ENCODE results near the gene ATG7. TPM values are rescaled to one million over a fixed set of nuclear protein-coding genes. Genes with fewer than 3 reads are reported as not detected.

The ATG7 gene
- total RNA-seq, 3 donors from 2014 or later (not counting 1 experiment from before 2014, with no cell fraction given): 55.3 to 72.9 (median 68.6) TPM

DNA sequence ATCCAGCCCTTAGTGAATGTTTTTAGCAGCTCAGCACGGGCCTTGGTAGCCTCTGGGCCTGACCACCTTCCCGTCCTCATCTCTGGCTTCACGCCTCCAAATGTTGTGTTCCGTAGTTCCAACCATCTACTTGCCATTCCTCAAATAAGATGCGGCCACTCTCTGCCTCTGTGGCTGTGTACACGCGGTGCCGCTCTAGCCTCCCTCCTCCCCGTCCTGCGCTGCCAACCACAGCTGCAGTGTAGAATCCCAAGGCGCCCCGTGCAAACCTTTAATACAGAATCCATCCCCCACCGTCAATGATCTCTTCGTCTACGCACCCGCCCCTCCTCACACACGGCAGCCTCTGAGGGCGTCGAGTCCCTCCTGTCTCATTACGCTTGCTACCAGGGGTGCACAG, 294.3 kb downstream of the ATG7 start:
- no peak for TF ChIP-seq CTCF (IDR thresholded peaks at IDR 0.05)
- Mint-ChIP-seq H3K9me3 (no peaks in the 10 kb centered on the region), H3K27me3 (ENCODE audit: low read depth in 2 of 2) (no peaks in the 10 kb centered on the region), H3K4me1 (peaks cover 35 to 45% of the 10 kb centered on the region in 2 donors), H3K4me3 (no peak overlapping the region), H3K36me3 (no peaks in the 10 kb centered on the region), H3K27ac (peak overlapping the region in 1 of 2 donors; percentile 39)
- intact Hi-C loops (cut with micrococcal nuclease): no loop called here
- Histone ChIP-seq H3K27me3 (ENCODE audit: control insufficient read depth, insufficient read depth, low read length) (no peaks in the 10 kb centered on the region), H3K4me3 (ENCODE audit: low read length) (no peak overlapping the region), H3K4me1 (ENCODE audit: control insufficient read depth, insufficient read depth, low read length) (peaks cover 9% of the 10 kb centered on the region), H3K27ac (ENCODE audit: low read length) (no peak overlapping the region), H3K36me3 (ENCODE audit: control insufficient read depth, insufficient read depth, low read length) (peaks cover 41% of the 10 kb centered on the region), H3K9me3 (ENCODE audit: control insufficient read depth, insufficient read depth, low read length) (no peaks in the 10 kb centered on the region)
- 96% methylated on average over 20 of the region's 20 CpGs for WGBS (ENCODE audit: insufficient coverage)
- no peak for ATAC-seq
- DNase-seq: no peak

GRCh38 chr3:11566916-11567315, 294.7 kb downstream of the ATG7 start:
- WGBS (ENCODE audit: insufficient coverage): 97% methylated on average over 14 of the region's 17 CpGs
- peaks cover 41% of the 10 kb centered on the region for H3K36me3 ChIP-seq (ENCODE audit: control insufficient read depth, insufficient read depth, low read length)
- H3K4me1 ChIP-seq (ENCODE audit: control insufficient read depth, insufficient read depth, low read length): peaks cover 11% of the 10 kb centered on the region
- no peaks in the 10 kb centered on the region for H3K27me3 Mint-ChIP-seq (ENCODE audit: low read depth in 2 of 2)
- no peak for TF ChIP-seq CTCF (IDR thresholded peaks at IDR 0.05)
- no peak overlapping the region for H3K27ac ChIP-seq (ENCODE audit: low read length)
- H3K9me3 ChIP-seq (ENCODE audit: control insufficient read depth, insufficient read depth, low read length): no peaks in the 10 kb centered on the region
- H3K9me3 Mint-ChIP-seq: no peaks in the 10 kb centered on the region
- intact Hi-C loops (cut with micrococcal nuclease): no loop called here
- no peak for ATAC-seq
- no peaks in the 10 kb centered on the region for H3K36me3 Mint-ChIP-seq
- no peak overlapping the region for H3K4me3 Mint-ChIP-seq
- H3K4me1 Mint-ChIP-seq: peaks cover 35 to 48% of the 10 kb centered on the region in 2 donors
- DNase-seq: no peak
- no peaks in the 10 kb centered on the region for H3K27me3 ChIP-seq (ENCODE audit: control insufficient read depth, insufficient read depth, low read length)
- no peak overlapping the region for H3K4me3 ChIP-seq (ENCODE audit: low read length)
- H3K27ac Mint-ChIP-seq: peak overlapping the region in 1 of 2 donors; percentile 39

GRCh38 chr3:11567516-11568467, 295.6 kb downstream of the ATG7 start:
- Histone ChIP-seq H3K4me3 (ENCODE audit: low read length) (no peak overlapping the region), H3K4me1 (ENCODE audit: control insufficient read depth, insufficient read depth, low read length) (peaks cover 11% of the 10 kb centered on the region), H3K27ac (ENCODE audit: low read length) (no peak overlapping the region), H3K36me3 (ENCODE audit: control insufficient read depth, insufficient read depth, low read length) (peaks cover 34% of the 10 kb centered on the region), H3K9me3 (ENCODE audit: control insufficient read depth, insufficient read depth, low read length) (no peaks in the 10 kb centered on the region), H3K27me3 (ENCODE audit: control insufficient read depth, insufficient read depth, low read length) (no peaks in the 10 kb centered on the region)
- peaks cover 43 to 57% of the 10 kb centered on the region in 2 donors for H3K4me1 Mint-ChIP-seq
- no peaks in the 10 kb centered on the region for H3K36me3 Mint-ChIP-seq
- DNase-seq (no peak), ATAC-seq (no peak)
- TF ChIP-seq CTCF (IDR thresholded peaks at IDR 0.05): no peak
- H3K9me3 Mint-ChIP-seq: no peaks in the 10 kb centered on the region
- peak overlapping the region; percentile 53 to 76 for H3K27ac Mint-ChIP-seq
- no peaks in the 10 kb centered on the region for H3K27me3 Mint-ChIP-seq (ENCODE audit: low read depth in 2 of 2)
- WGBS (ENCODE audit: insufficient coverage): 90% methylated on average over 27 of the region's 27 CpGs
- no peak overlapping the region for H3K4me3 Mint-ChIP-seq
- intact Hi-C loops (cut with micrococcal nuclease): no loop called here

Data from natural killer cell (primary cell).